HepG2 (cell line): ENCODE results near the gene DGAT2. TPM values are rescaled to one million over a fixed set of nuclear protein-coding genes. Genes with fewer than 3 reads are reported as not detected.

ENCODE experiments used
- ARID2 ChIP-seq: sonication (generic); formaldehyde crosslinking; IDR thresholded peaks from 2 replicates; pipeline ENCODE4 v1.8.1; 2022; ENCODE audit warnings: mild to moderate bottlenecking, missing genetic modification reagents, borderline replicate concordance
- ATF7 ChIP-seq, 2 experiments: fragments of 450-650 bp in 1 of 2; sonication (generic) in 1 of 2; formaldehyde crosslinking in 1 of 2; IDR thresholded peaks; 2 replicates each; pipeline versions ENCODE4 v1.4.0 to v1.6.1; 2016 to 2020; ENCODE audit warnings: antibody characterized with exemption in 1 of 2, mild to moderate bottlenecking in 1 of 2, missing genetic modification reagents in 1 of 2
- ATF7-NPFF ChIP-seq: sonication (generic); formaldehyde crosslinking; IDR thresholded peaks from 2 replicates; pipeline ENCODE4 v1.8.1; 2023; ENCODE audit warnings: mild to moderate bottlenecking, low read depth, missing genetic modification reagents, moderate library complexity
- BRF2 ChIP-seq: sonication (generic); formaldehyde crosslinking; IDR thresholded peaks from 2 replicates; pipeline ENCODE4 v1.8.1; 2022; ENCODE audit warnings: mild to moderate bottlenecking, missing genetic modification reagents
- CREB1 ChIP-seq, 2 experiments: fragments of 450-650 bp in 1 of 2; IDR thresholded peaks; 2 replicates each; pipeline ENCODE4 v1.6.1; 2016 to 2017; ENCODE audit warnings: control low read depth in 1 of 2, mild to moderate bottlenecking in 1 of 2, missing compliant biosample characterization in 1 of 2, missing genetic modification characterization in 1 of 2
- GPN1 ChIP-seq: sonication (generic); formaldehyde crosslinking; IDR thresholded peaks from 2 replicates; pipeline ENCODE4 v1.5.1; 2020; ENCODE audit warnings: missing genetic modification reagents, borderline replicate concordance
- ISX ChIP-seq: sonication (generic); formaldehyde crosslinking; conservative IDR thresholded peaks from 2 replicates; pipeline ENCODE4 v1.5.0; 2020; ENCODE audit warnings: missing genetic modification reagents
- KAT7 ChIP-seq: IDR thresholded peaks from 2 replicates; pipeline ENCODE4 v1.6.1; 2018; ENCODE audit warnings: borderline replicate concordance, missing compliant biosample characterization
- MXI1 ChIP-seq: IDR thresholded peaks from 3 replicates; pipeline ENCODE4 v1.6.1; 2012; ENCODE audit warnings: low read depth, low read length, inconsistent platforms, borderline replicate concordance
- PHB2 ChIP-seq: fragments of 450-650 bp; IDR thresholded peaks from 2 replicates; pipeline ENCODE4 v1.6.1; 2018; ENCODE audit not compliant: partially characterized antibody
- SALL2 ChIP-seq: sonication (generic); formaldehyde crosslinking; IDR thresholded peaks from 2 replicates; pipeline ENCODE4 v1.8.1; 2023; ENCODE audit warnings: mild to moderate bottlenecking, missing genetic modification reagents, inconsistent platforms
- SOX5 ChIP-seq: IDR thresholded peaks from 2 replicates; pipeline ENCODE4 v1.6.1; 2016; ENCODE audit warnings: borderline replicate concordance
- STAT5B ChIP-seq: sonication (generic); formaldehyde crosslinking; IDR thresholded peaks from 2 replicates; pipeline ENCODE4 v1.4.0; 2020; ENCODE audit warnings: missing genetic modification reagents
- ZMYM4 ChIP-seq: sonication (generic); formaldehyde crosslinking; IDR thresholded peaks from 2 replicates; pipeline ENCODE4 v1.8.1; 2023; ENCODE audit warnings: mild to moderate bottlenecking, missing genetic modification reagents
- ZNF20 ChIP-seq: sonication (generic); formaldehyde crosslinking; IDR thresholded peaks from 2 replicates; pipeline ENCODE4 v1.4.0; 2020; ENCODE audit warnings: mild to moderate bottlenecking, moderate library complexity, missing genetic modification reagents
- ZNF329 ChIP-seq: sonication (generic); formaldehyde crosslinking; IDR thresholded peaks from 2 replicates; pipeline ENCODE4 v1.9.0; 2021; ENCODE audit warnings: low read depth, mild to moderate bottlenecking, missing genetic modification reagents
- ZNF350 ChIP-seq: sonication (generic); formaldehyde crosslinking; IDR thresholded peaks from 2 replicates; pipeline ENCODE4 v1.4.0; 2020; ENCODE audit warnings: mild to moderate bottlenecking, low read depth, missing genetic modification reagents, borderline replicate concordance
- ZNF678 ChIP-seq: sonication (generic); formaldehyde crosslinking; IDR thresholded peaks from 2 replicates; pipeline ENCODE4 v1.4.0; 2020; ENCODE audit warnings: mild to moderate bottlenecking, missing genetic modification reagents
- ZNF75D ChIP-seq: sonication (generic); formaldehyde crosslinking; IDR thresholded peaks from 2 replicates; pipeline ENCODE4 v1.8.1; 2023; ENCODE audit warnings: missing genetic modification reagents, mild to moderate bottlenecking, borderline replicate concordance
- ZSCAN12 ChIP-seq: sonication (generic); formaldehyde crosslinking; IDR thresholded peaks from 2 replicates; pipeline ENCODE4 v1.9.0; 2021; ENCODE audit warnings: mild to moderate bottlenecking, missing genetic modification reagents
- ZSCAN25 ChIP-seq: sonication (generic); formaldehyde crosslinking; IDR thresholded peaks from 2 replicates; pipeline ENCODE4 v1.8.0; 2022; ENCODE audit warnings: mild to moderate bottlenecking, missing genetic modification reagents
- polyA plus RNA-seq, 8 experiments: library from polyadenylated mRNA; depleted of rRNA in 3 of 8; stranded (reverse) in 7 of 8; unstranded in 1 of 8; fragments of >200 nt; fragmentation: Illumina TruSeq in 4 of 8; extraction: Trizol in 4 of 8; gene quantifications; 2 replicates each; pipeline versions ENCODE4 v1.2.1 to v1.2.3, GENCODE V29; 2011 to 2016; ENCODE audit warnings: low read depth in 4 of 8, missing spikeins in 1 of 8, mixed read lengths in 1 of 8; ENCODE audit not compliant: insufficient read depth in 1 of 8
- total RNA-seq, 5 experiments: library from RNA; depleted of rRNA; stranded (reverse); fragments of >200 nt; fragmentation: Illumina TruSeq; extraction: Trizol; gene quantifications; 2 replicates each; pipeline ENCODE4 v1.2.3, GENCODE V29; 2016; ENCODE audit warnings: low read depth in 1 of 5
- TF ChIP-seq, protein P1 (sequence below): sonication (generic); formaldehyde crosslinking; IDR thresholded peaks from 2 replicates; pipeline ENCODE4 v1.9.0; 2022; ENCODE audit warnings: low read depth, missing genetic modification reagents
- TF ChIP-seq, protein P2 (sequence below): IDR thresholded peaks from 2 replicates; pipeline ENCODE4 v1.6.1; 2018; ENCODE audit warnings: missing genetic modification reagents

Gene DGAT2
- total and polyA plus RNA-seq, 2 of the 13 experiments (the other 11 are each of a cell fraction or from before 2014, with no cell fraction given) = 39.0 to 65.6 TPM

- TF ChIP-seq SALL2 (CRISPR knock-in tag) (no peak), ATF7-NPFF (CRISPR knock-in tag) (peak; percentile 34; the same call in 1 of the 2 replicates), ZNF678 (CRISPR knock-in tag) (no peak), ISX (CRISPR knock-in tag) (no peak), BRF2 (CRISPR knock-in tag) (no peak), MXI1 (peak; percentile 51; the same call in 1 of the 3 replicates), ZSCAN12 (no peak), KAT7 (CRISPR knock-in tag) (no peak; the same call in 1 of the 2 replicates), ATF7 (IDR thresholded peaks at IDR 0.05) (no peak), ATF7 (CRISPR knock-in tag; IDR thresholded peaks at IDR 0.05) (no peak), SOX5 (CRISPR knock-in tag) (no peak), ZMYM4 (CRISPR knock-in tag) (peak; percentile 63), ZSCAN25 (CRISPR knock-in tag) (peak; percentile 51; the same call in 1 of the 2 replicates), ARID2 (CRISPR knock-in tag) (peak; percentile 88; the same call in 1 of the 2 replicates), ZNF20 (CRISPR knock-in tag) (0 out of 2 replicates have a peak, but pooled peaks have one; percentile 33), CREB1 (IDR thresholded peaks at IDR 0.05) (no peak), CREB1 (CRISPR knock-in tag; IDR thresholded peaks at IDR 0.05) (0 out of 2 replicates have a peak, but pooled peaks have one; percentile 22), GPN1 (no peak), PHB2 (no peak), STAT5B (CRISPR knock-in tag) (no peak), ZNF350 (peak; percentile 23; the same call in 1 of the 2 replicates), ZNF75D (CRISPR knock-in tag) (no peak), ZNF329 (CRISPR knock-in tag) (0 out of 2 replicates have a peak, but pooled peaks have one; percentile 53)
- TF ChIP-seq, protein P1, sequence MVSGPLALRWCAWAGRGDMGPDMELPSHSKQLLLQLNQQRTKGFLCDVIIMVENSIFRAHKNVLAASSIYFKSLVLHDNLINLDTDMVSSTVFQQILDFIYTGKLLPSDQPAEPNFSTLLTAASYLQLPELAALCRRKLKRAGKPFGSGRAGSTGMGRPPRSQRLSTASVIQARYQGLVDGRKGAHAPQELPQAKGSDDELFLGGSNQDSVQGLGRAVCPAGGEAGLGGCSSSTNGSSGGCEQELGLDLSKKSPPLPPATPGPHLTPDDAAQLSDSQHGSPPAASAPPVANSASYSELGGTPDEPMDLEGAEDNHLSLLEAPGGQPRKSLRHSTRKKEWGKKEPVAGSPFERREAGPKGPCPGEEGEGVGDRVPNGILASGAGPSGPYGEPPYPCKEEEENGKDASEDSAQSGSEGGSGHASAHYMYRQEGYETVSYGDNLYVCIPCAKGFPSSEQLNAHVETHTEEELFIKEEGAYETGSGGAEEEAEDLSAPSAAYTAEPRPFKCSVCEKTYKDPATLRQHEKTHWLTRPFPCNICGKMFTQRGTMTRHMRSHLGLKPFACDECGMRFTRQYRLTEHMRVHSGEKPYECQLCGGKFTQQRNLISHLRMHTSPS (CRISPR knock-in tag) = no peak
- TF ChIP-seq, protein P2, sequence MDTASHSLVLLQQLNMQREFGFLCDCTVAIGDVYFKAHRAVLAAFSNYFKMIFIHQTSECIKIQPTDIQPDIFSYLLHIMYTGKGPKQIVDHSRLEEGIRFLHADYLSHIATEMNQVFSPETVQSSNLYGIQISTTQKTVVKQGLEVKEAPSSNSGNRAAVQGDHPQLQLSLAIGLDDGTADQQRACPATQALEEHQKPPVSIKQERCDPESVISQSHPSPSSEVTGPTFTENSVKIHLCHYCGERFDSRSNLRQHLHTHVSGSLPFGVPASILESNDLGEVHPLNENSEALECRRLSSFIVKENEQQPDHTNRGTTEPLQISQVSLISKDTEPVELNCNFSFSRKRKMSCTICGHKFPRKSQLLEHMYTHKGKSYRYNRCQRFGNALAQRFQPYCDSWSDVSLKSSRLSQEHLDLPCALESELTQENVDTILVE (CRISPR knock-in tag) = no peak
Measured at GRCh38 chr11:75719340-75720239, 49.0 kb upstream of the DGAT2 start (continued).
